Bronchial epithelial cell (primary cell): ENCODE data around the gene KLK15. TPM values are rescaled to one million over a fixed set of nuclear protein-coding genes. Genes with fewer than 3 reads are reported as not detected.

Experiments
- DNase-seq: peaks from one replicate; pipeline ENCODE4 v3.0.0-alpha.2; 2010; ENCODE audit warnings: low read depth
- FAIRE-seq: peaks from 2 replicates; lab custom pipeline; 2011; peaks lifted over from hg19 to GRCh38; lab: Jason Lieb, UNC
- H3K27me3 ChIP-seq: 2 replicates; pipeline ENCODE4 v1.5.1; 2011; ENCODE audit warnings: low read length; ENCODE audit not compliant: control insufficient read depth, insufficient read depth
- H3K36me3 ChIP-seq: 2 replicates; pipeline ENCODE4 v1.5.1; 2011; ENCODE audit warnings: low read length; ENCODE audit not compliant: control insufficient read depth, insufficient read depth
- H3K4me3 ChIP-seq: 2 replicates; pipeline ENCODE4 v1.5.1; 2011; ENCODE audit warnings: mild to moderate bottlenecking, low read depth, low read length, control low read depth
- CTCF ChIP-seq: IDR thresholded peaks from 2 replicates; pipeline ENCODE4 v1.5.1; 2011; ENCODE audit warnings: mild to moderate bottlenecking, moderate library complexity, low read length, control low read depth, inconsistent platforms; ENCODE audit not compliant: insufficient read depth, severe bottlenecking
- total RNA-seq: library from RNA; depleted of rRNA; stranded (reverse); fragments of >200 nt; gene quantifications from 2 replicates; pipeline ENCODE4 v1.2.1, GENCODE V29; 2014

KLK15 gene
- total RNA-seq, 1 donor from 2014 or later: not detected

- H3K27me3 ChIP-seq: no peaks in the 10 kb centered on the region
- FAIRE-seq (no peak), DNase-seq (no peak)
- TF ChIP-seq CTCF: no peak
- H3K36me3 ChIP-seq: no peaks in the 10 kb centered on the region
- H3K4me3 ChIP-seq: no peak within 1 kb of the TSS
Observed at GRCh38 chr19:50854636-50855410, 21.4 kb upstream of the KLK15 start, which contains the start of gene KLK3. KLK3 (plus strand) TSS chr19:50854915; CDS start chr19:50854956, 41 bp downstream.

DNA sequence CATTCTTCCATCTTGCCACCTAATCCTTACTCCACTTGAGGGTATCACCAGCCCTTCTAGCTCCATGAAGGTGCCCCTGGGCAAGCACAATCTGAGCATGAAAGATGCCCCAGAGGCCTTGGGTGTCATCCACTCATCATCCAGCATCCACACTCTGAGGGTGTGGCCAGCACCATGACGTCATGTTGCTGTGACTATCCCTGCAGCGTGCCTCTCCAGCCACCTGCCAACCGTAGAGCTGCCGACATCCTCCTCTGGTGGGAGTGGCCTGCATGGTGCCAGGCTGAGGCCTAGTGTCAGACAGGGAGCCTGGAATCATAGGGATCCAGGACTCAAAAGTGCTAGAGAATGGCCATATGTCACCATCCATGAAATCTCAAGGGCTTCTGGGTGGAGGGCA is 18.2 kb upstream of the KLK15 start:
- no peak for DNase-seq
- FAIRE-seq: no peak
- Histone ChIP-seq H3K4me3 (no peak overlapping the region), H3K36me3 (no peaks in the 10 kb centered on the region), H3K27me3 (no peaks in the 10 kb centered on the region)
- TF ChIP-seq CTCF: no peak

DNA sequence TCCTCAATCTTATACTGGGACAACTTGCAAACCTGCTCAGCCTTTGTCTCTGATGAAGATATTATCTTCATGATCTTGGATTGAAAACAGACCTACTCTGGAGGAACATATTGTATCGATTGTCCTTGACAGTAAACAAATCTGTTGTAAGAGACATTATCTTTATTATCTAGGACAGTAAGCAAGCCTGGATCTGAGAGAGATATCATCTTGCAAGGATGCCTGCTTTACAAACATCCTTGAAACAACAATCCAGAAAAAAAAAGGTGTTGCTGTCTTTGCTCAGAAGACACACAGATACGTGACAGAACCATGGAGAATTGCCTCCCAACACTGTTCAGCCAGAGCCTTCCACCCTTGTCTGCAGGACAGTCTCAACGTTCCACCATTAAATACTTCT is 17.4 kb upstream of the KLK15 start:
- Histone ChIP-seq H3K4me3 (no peak overlapping the region), H3K27me3 (no peaks in the 10 kb centered on the region)
- no peak for FAIRE-seq

DNA sequence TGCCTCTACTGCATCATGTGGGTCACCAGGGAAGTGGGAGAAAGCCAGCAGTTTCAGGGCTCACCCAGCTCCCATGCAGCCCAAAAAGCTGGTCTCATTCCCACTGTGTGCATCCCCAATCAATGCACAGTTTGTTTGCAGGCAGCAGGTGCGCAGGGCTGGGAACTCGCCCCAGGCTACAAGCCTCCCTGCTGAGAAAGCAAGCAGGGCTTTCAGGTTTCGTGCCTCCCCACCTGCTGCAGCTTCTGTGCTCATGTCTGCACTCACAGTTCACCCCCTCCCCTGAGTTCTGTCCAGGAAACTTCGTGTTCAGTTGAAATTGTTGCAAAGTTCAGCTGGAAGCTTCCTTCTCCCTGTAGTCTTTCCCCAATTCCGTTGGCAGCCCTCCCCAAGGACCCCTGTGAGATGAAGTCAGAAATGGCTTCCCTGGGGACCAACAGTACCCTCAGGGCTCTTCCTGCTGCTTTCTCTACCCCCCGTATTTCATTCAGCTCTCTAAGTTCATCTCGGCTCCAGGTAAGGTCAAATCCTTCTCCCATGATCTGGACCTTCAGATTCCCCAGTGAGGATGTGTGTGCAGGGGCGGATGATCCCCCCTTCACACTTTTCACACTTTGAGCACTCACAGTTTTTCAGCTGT is 11.0 kb upstream of the KLK15 start:
- no peak overlapping the region for H3K4me3 ChIP-seq
- FAIRE-seq (peak; percentile 50), DNase-seq (no peak)
- no peaks in the 10 kb centered on the region for H3K36me3 ChIP-seq
- H3K27me3 ChIP-seq: no peaks in the 10 kb centered on the region
- TF ChIP-seq CTCF: no peak

More for the DNA sequence above, 17.4 kb upstream of the KLK15 start:
- no peak for DNase-seq
- H3K36me3 ChIP-seq: no peaks in the 10 kb centered on the region
- no peak for TF ChIP-seq CTCF

DNA sequence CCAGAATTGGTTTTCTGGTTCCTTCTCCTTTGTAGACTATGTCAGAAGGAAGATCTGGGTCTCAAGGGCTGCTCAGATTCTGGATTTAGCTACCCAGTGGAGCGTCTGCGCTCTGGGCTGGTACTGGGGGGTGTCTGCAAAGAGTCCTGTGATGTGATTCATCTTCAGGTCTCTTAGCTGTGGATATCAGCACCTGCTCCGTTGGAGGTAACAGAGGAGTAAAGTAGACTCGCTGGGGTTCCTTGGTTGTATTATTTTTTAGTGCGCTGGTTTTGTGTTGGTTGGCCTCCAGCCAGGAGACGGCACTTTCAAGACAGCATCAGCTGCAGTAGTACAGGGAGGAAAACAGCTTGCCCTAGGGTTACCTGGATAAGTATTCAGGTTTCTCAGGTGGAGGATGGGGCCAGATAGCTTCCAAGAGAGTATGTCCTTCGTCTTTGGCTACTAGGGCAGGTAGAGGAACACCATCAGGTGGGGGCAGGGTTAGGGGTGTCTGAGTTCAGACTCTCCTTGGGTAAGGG is 10.4 kb upstream of the KLK15 start:
- Histone ChIP-seq H3K36me3 (no peaks in the 10 kb centered on the region), H3K4me3 (no peak overlapping the region), H3K27me3 (no peaks in the 10 kb centered on the region)
- FAIRE-seq (no peak), DNase-seq (no peak)
- no peak for TF ChIP-seq CTCF
